LHCN-M2 (cell line): Measurements from ENCODE around the gene RMDN3. TPM values are rescaled to one million over a fixed set of nuclear protein-coding genes. Genes with fewer than 3 reads are reported as not detected.

ENCODE experiments used
- DNase-seq: peaks from one replicate; pipeline ENCODE4 v3.0.0-alpha.2; 2012; ENCODE audit warnings: low read depth
- polyA plus RNA-seq: library from polyadenylated mRNA; unstranded; fragments of >200 nt; gene quantifications from one replicate; pipeline ENCODE4 v1.2.1, GENCODE V29; 2012; ENCODE audit warnings: missing spikeins
- total RNA-seq: library from RNA; depleted of rRNA; stranded (reverse); fragments of >200 nt; gene quantifications from 2 replicates; pipeline ENCODE4 v1.2.3, GENCODE V29; 2014; rRNA removed

RMDN3 gene, protein sequence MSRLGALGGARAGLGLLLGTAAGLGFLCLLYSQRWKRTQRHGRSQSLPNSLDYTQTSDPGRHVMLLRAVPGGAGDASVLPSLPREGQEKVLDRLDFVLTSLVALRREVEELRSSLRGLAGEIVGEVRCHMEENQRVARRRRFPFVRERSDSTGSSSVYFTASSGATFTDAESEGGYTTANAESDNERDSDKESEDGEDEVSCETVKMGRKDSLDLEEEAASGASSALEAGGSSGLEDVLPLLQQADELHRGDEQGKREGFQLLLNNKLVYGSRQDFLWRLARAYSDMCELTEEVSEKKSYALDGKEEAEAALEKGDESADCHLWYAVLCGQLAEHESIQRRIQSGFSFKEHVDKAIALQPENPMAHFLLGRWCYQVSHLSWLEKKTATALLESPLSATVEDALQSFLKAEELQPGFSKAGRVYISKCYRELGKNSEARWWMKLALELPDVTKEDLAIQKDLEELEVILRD
- total RNA-seq: 16.1 and 16.7 TPM in 2 replicates
- 21.4 TPM for polyA plus RNA-seq

DNA sequence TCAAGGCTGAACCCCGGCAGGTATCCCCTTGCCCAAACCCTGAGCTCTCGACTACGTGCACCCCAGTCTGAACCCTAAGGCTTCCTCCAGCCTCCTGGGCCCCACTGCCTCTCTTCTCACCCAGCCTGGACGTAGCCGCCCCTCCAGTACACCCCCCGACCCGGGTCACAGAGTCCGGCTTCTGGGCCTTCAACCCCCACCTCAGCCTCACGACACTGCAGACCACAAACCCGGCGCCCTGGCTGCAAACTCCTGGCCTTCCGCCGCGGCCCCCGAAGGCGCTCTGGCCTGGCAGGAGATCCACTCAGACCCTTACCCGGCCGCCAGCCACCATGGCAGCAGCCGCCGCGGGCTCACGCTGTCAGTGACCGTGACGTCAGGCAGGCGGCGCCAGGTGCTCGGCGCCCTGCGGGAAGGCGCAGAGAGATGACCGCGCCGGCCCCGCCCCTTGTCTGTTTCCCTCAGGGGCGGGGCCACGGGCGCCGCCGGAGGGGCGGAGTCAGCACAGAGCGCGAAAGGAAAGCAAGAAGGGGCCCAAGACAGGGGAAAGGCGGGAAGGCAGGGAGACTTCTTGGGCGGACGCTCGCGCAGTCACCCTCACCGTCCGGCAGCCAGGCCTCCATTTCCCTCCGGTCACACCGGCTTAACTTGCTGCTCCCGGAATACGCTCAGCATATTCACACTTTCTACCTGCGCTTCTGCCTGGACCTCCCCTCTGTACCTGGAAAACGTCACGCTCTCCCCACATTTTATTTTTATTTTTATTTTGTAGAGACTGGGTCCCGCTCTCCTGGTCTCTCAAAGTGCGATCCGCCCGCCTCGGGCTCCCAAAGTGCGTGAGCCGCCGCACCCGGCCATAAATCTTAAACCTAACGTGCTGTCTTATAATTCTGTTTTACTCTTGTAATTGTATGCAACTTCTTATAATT, at the start of gene RMDN3:
Gene RMDN3, minus strand, starts transcription at position 372 of the 929 bp plus-strand sequence. CDS start 471 bp downstream, outside the sequence.
- peak; percentile 89 for DNase-seq

GRCh38 chr15:40803688-40804087, 48.6 kb upstream of the RMDN3 start:
- no peak for DNase-seq

GRCh38 chr15:40803076-40803475, 48.0 kb upstream of the RMDN3 start:
- DNase-seq: no peak

DNA sequence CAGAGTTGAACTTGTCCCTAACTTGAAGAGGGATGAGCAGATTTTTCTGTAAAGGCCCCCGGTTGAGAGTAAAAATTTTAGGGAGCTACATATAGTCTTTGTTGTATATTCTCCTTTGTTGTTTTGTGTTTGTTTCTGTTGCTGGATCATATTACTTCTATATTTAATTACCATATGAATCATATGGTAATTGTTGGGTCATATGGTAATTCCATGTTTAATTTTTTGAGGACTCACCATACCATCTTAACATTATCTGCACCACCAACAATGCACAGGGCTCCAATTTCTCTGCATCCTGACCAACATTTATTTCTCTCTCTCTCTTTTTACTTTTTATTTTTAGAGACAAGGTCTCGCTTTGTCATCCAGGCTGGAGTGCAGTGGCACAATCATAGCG, 44.5 kb upstream of the RMDN3 start:
- no peak for DNase-seq

GRCh38 chr15:40796512-40796911, 41.5 kb upstream of the RMDN3 start:
- no peak for DNase-seq

- no peak for DNase-seq
These were observed 41.0 kb upstream of the RMDN3 start for GRCh38 chr15:40796041-40796440.

DNA sequence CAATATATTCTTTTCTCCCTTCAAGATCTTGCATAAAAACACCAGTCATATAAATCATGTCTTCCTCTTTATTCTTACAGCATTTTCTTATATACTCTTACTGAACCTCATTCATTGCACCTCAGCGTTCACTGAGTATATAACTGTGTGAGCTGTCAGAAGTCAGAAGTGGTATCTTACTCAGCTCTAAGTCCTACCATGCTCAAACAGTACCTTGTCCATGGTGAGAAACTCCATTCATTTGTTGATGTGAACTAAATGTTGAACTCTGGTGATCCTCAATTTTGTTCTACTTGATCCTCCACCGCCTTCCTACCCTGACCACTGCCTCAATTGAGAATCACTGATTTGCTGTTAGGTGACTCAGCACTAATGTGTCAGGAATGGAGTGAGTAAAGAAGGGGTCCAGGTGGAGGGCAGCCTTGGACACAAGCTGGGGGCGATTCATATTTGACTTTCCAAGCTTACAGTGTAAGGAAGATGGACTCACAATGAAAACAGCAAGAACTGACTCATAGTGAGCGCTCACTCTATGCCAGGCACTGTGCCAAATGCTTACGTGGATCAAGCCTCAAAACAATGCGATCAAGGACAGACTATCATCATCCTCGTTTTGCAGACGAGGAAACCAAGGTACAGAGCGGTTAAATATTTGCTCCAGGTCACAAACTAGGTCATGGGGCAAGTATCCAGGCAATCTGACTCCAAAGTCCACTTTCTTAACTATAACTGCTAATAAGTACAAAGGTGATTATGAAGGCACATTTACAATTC, 38.3 kb upstream of the RMDN3 start:
- peak; percentile 93 for DNase-seq

- DNase-seq: no peak
These were observed 37.3 kb upstream of the RMDN3 start for GRCh38 chr15:40792394-40792793.

DNA sequence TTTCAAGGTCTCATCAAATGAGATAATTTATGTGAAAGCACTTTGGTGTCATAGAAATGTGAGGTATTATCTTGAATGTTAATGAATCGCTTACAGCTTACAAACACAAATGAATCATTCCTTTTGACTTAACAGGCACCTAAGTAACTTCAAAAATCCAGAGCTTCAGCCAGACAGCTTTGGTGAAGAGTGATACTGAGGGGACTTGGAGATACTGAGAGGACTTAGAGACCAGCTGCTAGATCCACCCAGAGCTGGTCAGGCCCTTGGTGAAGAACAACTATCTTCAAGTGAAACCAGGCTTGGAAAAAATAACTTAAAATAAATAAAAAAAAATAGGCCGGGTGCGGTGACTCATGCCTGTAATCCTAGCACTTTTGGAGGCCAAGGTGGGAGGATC, 35.7 kb upstream of the RMDN3 start:
- DNase-seq: peak; percentile 56

GRCh38 chr15:40789999-40790398, 34.9 kb upstream of the RMDN3 start:
- DNase-seq: no peak

DNA sequence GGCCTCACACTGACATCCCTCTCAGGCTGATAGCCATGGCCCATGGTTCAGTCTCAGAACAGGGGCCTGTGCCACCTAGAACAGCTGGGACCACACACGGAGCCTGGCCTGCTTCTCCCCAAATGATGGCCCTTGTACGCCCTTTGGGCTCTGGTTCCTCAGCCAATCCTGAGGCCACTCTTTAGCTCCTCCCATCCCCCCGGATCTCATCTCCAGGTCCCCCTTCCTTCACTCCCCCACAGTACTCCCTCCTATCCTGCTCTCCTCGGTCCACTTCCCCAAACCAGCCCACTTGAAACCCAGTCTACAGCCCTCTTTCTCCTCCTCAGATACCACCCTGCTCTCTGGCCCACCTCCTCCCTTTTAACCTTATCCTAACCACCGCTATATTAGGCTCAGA, 34.1 kb upstream of the RMDN3 start:
- no peak for DNase-seq

GRCh38 chr15:40787991-40788390, 32.9 kb upstream of the RMDN3 start:
- no peak for DNase-seq

GRCh38 chr15:40787344-40787841, 32.3 kb upstream of the RMDN3 start:
- peak; percentile 90 for DNase-seq

DNA sequence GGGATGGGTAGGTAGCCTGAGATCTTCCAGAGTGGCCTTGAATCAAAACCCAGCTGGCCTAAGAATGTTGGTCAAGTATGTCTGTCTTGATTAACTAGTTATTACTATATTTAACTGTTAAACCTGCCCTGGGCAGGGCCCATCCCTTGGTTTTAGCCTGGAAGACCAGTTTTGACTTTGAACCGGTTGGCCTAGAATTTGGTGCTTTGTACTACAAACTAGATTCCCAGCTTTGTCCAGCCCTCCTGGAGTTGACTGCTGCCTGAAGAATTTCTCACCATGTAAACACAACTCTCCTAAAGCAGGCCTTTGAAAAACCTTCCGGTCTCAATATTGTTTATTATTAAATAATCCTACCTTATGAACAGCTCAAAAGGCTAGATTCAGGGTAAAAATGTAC, 30.8 kb upstream of the RMDN3 start:
- DNase-seq: no peak

- no peak for DNase-seq
These were observed 30.1 kb upstream of the RMDN3 start for GRCh38 chr15:40785164-40785563.

- no peak for DNase-seq
These were observed 27.7 kb upstream of the RMDN3 start for GRCh38 chr15:40782609-40783227.

DNA sequence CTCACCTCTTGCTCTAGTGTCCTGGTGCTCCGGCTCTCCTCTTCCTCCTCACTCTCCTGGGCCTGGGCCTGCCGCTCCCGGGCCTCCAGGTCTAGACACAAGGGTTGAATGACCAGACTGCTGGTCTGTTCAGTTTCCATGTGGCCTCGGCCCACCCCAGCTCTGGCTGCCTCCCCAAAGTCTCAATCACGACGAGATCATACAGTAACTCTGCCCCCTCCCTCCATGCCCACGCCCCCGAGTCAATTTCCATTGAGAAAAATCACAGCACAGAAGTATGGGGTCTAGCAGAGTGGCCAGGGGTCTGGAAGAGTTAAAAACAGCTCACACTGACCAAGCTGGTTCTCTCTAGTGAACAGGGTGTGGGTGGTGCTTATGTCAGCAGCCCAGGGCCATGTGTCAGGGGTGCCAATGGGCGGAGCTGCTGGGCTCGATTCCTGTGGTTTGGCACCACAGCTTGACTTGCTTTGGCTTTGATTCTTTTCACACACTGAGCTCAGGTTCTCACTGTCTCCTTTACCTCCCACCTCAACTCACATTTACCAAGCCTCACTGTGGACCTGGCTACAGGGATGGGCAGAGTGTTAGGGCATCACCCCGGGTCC, 21.6 kb upstream of the RMDN3 start:
- peak; percentile 76 for DNase-seq

DNA sequence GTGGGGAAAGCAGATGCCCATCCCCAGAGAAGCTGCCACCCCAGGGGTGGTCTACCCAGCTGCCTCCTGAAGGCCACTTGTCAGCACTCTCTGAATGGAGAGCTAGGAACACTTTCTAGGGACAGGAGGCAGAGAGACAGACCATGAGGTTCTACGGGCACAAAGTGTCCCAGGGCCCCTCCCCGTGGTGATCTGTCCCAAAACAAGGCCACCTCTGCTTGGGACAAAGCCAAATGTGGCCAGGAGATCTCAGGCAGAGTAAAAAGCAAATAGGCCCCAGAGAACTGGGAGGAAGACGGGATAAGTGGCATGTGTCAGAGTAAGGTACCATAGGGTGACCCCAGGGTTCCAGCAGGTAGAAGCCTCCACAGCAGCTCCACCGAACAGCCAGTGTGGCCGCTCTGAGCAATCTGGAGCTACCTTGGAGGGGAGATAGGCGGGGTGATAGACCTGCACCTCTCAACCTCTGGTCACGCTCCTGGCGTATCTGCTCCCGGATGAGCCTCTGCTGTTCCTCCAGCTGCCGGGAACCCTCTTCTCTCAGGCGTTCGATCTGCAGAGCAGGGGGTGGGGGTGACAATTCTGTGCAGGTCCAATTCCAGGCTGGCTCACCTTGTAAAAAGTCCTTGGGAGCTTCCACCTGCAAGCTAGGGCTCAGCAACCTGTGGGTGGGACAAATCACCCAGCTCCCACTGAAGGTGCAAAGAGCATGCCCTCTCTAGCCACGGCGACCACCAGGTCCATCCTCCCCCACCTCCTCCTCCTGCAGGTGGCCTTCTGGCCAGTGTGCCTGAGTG, 20.9 kb upstream of the RMDN3 start:
- no peak for DNase-seq

GRCh38 chr15:40775007-40775406, 20.0 kb upstream of the RMDN3 start:
- DNase-seq: no peak

- DNase-seq: no peak
These were observed 18.8 kb upstream of the RMDN3 start for GRCh38 chr15:40773902-40774301.
